ENCODE results near the gene GNG3. TPM values are rescaled to one million over a fixed set of nuclear protein-coding genes. Genes with fewer than 3 reads are reported as not detected.

The GNG3 gene
- total RNA-seq, 1 donor from 2014 or later, result not detected

GRCh38 chr11:62716206-62716605 is 8.7 kb downstream of the GNG3 start:
- DNase-seq (ENCODE audit: low read depth) (no peak), FAIRE-seq (no peak)
- no peak for TF ChIP-seq CTCF (IDR thresholded peaks at IDR 0.05; ENCODE audit: insufficient read depth, low read depth, low read length)
- no peak for TF ChIP-seq EZH2 (IDR thresholded peaks at IDR 0.05; ENCODE audit: insufficient read depth, low read length)
- Mint-ChIP-seq H3K27ac (ENCODE audit: unreplicated experiment) (no peak overlapping the region), H3K4me3 (ENCODE audit: unreplicated experiment) (no peak overlapping the region), H3K4me1 (ENCODE audit: low read depth, unreplicated experiment) (peaks cover 18% of the 10 kb centered on the region), H3K9me3 (ENCODE audit: unreplicated experiment) (no peaks in the 10 kb centered on the region), H3K27me3 (ENCODE audit: low read depth, unreplicated experiment) (no peaks in the 10 kb centered on the region), H3K36me3 (ENCODE audit: low read depth, unreplicated experiment) (peaks cover 33% of the 10 kb centered on the region)
- no peak overlapping the region for H2AFZ ChIP-seq (ENCODE audit: low read depth, low read length)
- H3K27me3 ChIP-seq (ENCODE audit: insufficient read depth, low read length), result no peaks in the 10 kb centered on the region
- H3K27ac ChIP-seq (ENCODE audit: low read depth, low read length), result no peak overlapping the region
- H3K4me3 ChIP-seq (ENCODE audit: insufficient read depth, low read depth, low read length), result no peak overlapping the region
- peaks cover 86% of the 10 kb centered on the region for H3K36me3 ChIP-seq (ENCODE audit: insufficient read depth, low read length)
- no peaks in the 10 kb centered on the region for H3K9me3 ChIP-seq (ENCODE audit: insufficient read depth, low read depth, low read length)
- no peak overlapping the region for H3K4me2 ChIP-seq (ENCODE audit: low read length)
- H3K79me2 ChIP-seq (ENCODE audit: insufficient read depth, low read length), result peaks cover 69% of the 10 kb centered on the region
- H3K4me1 ChIP-seq (ENCODE audit: insufficient read depth, low read length), result no peaks in the 10 kb centered on the region
- peaks cover 31% of the 10 kb centered on the region for H4K20me1 ChIP-seq (ENCODE audit: insufficient read depth, low read length)
- H3K9ac ChIP-seq (ENCODE audit: low read length), result no peak overlapping the region

- no peaks in the 10 kb centered on the region for H3K9me3 ChIP-seq (ENCODE audit: insufficient read depth, low read depth, low read length)
- Mint-ChIP-seq H3K36me3 (ENCODE audit: low read depth, unreplicated experiment) (peaks cover 36% of the 10 kb centered on the region), H3K27me3 (ENCODE audit: low read depth, unreplicated experiment) (no peaks in the 10 kb centered on the region), H3K4me1 (ENCODE audit: low read depth, unreplicated experiment) (peaks cover 20% of the 10 kb centered on the region), H3K9me3 (ENCODE audit: unreplicated experiment) (no peaks in the 10 kb centered on the region), H3K4me3 (ENCODE audit: unreplicated experiment) (no peak overlapping the region), H3K27ac (ENCODE audit: unreplicated experiment) (no peak overlapping the region)
- DNase-seq (ENCODE audit: low read depth) (no peak), FAIRE-seq (no peak)
- peaks cover 87% of the 10 kb centered on the region for H3K36me3 ChIP-seq (ENCODE audit: insufficient read depth, low read length)
- H3K27me3 ChIP-seq (ENCODE audit: insufficient read depth, low read length), result no peaks in the 10 kb centered on the region
- TF ChIP-seq CTCF (IDR thresholded peaks at IDR 0.05; ENCODE audit: insufficient read depth, low read depth, low read length), result no peak
- TF ChIP-seq EZH2 (IDR thresholded peaks at IDR 0.05; ENCODE audit: insufficient read depth, low read length), result no peak
- no peak overlapping the region for H3K4me2 ChIP-seq (ENCODE audit: low read length)
- H3K9ac ChIP-seq (ENCODE audit: low read length), result no peak overlapping the region
- H3K27ac ChIP-seq (ENCODE audit: low read depth, low read length), result no peak overlapping the region
- peaks cover 75% of the 10 kb centered on the region for H3K79me2 ChIP-seq (ENCODE audit: insufficient read depth, low read length)
- H3K4me1 ChIP-seq (ENCODE audit: insufficient read depth, low read length), result no peaks in the 10 kb centered on the region
- H2AFZ ChIP-seq (ENCODE audit: low read depth, low read length), result no peak overlapping the region
- no peak overlapping the region for H3K4me3 ChIP-seq (ENCODE audit: insufficient read depth, low read depth, low read length)
- H4K20me1 ChIP-seq (ENCODE audit: insufficient read depth, low read length), result peaks cover 37% of the 10 kb centered on the region
These were observed 9.3 kb downstream of the GNG3 start for GRCh38 chr11:62716816-62717215.

GRCh38 chr11:62719302-62719978 is 12.0 kb downstream of the GNG3 start:
- peaks cover 88% of the 10 kb centered on the region for H3K79me2 ChIP-seq (ENCODE audit: insufficient read depth, low read length)
- no peaks in the 10 kb centered on the region for H3K27me3 Mint-ChIP-seq (ENCODE audit: low read depth, unreplicated experiment)
- peaks cover 6% of the 10 kb centered on the region for H3K4me1 ChIP-seq (ENCODE audit: insufficient read depth, low read length)
- DNase-seq (ENCODE audit: low read depth) (no peak), FAIRE-seq (no peak)
- no peaks in the 10 kb centered on the region for H3K9me3 ChIP-seq (ENCODE audit: insufficient read depth, low read depth, low read length)
- no peak overlapping the region for H3K27ac Mint-ChIP-seq (ENCODE audit: unreplicated experiment)
- no peak overlapping the region for H3K4me3 ChIP-seq (ENCODE audit: insufficient read depth, low read depth, low read length)
- peaks cover 18% of the 10 kb centered on the region for H3K4me1 Mint-ChIP-seq (ENCODE audit: low read depth, unreplicated experiment)
- H3K36me3 ChIP-seq (ENCODE audit: insufficient read depth, low read length), result peaks cover 86% of the 10 kb centered on the region
- H3K27ac ChIP-seq (ENCODE audit: low read depth, low read length), result no peak overlapping the region
- no peak overlapping the region for H3K9ac ChIP-seq (ENCODE audit: low read length)
- H3K9me3 Mint-ChIP-seq (ENCODE audit: unreplicated experiment), result no peaks in the 10 kb centered on the region
- H4K20me1 ChIP-seq (ENCODE audit: insufficient read depth, low read length), result peaks cover 63% of the 10 kb centered on the region
- H3K4me2 ChIP-seq (ENCODE audit: low read length), result no peak overlapping the region
- H3K36me3 Mint-ChIP-seq (ENCODE audit: low read depth, unreplicated experiment), result peaks cover 43% of the 10 kb centered on the region
- no peak overlapping the region for H3K4me3 Mint-ChIP-seq (ENCODE audit: unreplicated experiment)
- H3K27me3 ChIP-seq (ENCODE audit: insufficient read depth, low read length), result no peaks in the 10 kb centered on the region
- TF ChIP-seq EZH2 (IDR thresholded peaks at IDR 0.05; ENCODE audit: insufficient read depth, low read length), result no peak
- no peak for TF ChIP-seq CTCF (IDR thresholded peaks at IDR 0.05; ENCODE audit: insufficient read depth, low read depth, low read length)
- no peak overlapping the region for H2AFZ ChIP-seq (ENCODE audit: low read depth, low read length)

All from astrocyte (in vitro differentiated cells and primary cell).